Gastrocnemius medialis (tissue), 4 donors: ENCODE measurements around the gene COX4I1. TPM values are rescaled to one million over a fixed set of nuclear protein-coding genes. Genes with fewer than 3 reads are reported as not detected.

ENCODE experiments used
- ATAC-seq, 2 donors: fragments of 150-250 bp; one replicate each; pipeline ENCODE4 v1.9.1; 2016
- DNase-seq, 2 donors: peaks; one replicate each; pipeline ENCODE4 v3.0.0-alpha.2; 2019
- H3K27ac ChIP-seq, 4 donors: fragments of 200-600 bp; sonication (generic); 1 replicate in 1 of 4; 2 replicates in 3 of 4; pipeline ENCODE4 v1.5.1; 2016 to 2018; ENCODE audit warnings: mild to moderate bottlenecking in 2 of 4, moderate library complexity in 1 of 4
- H3K27me3 ChIP-seq, 3 donors: fragments of 200-600 bp; sonication (generic) in 2 of 3; 1 replicate in 1 of 3; 2 replicates in 2 of 3; pipeline versions ENCODE4 v1.5.1 to v1.6.0; 2016 to 2019; ENCODE audit warnings: mild to moderate bottlenecking in 1 of 3, moderate library complexity in 1 of 3
- H3K36me3 ChIP-seq, 2 donors: fragments of 200-600 bp; sonication (generic) in 1 of 2; one replicate each; pipeline ENCODE4 v1.5.1; 2017 to 2018
- H3K4me1 ChIP-seq, 2 donors: fragments of 200-600 bp; sonication (generic) in 1 of 2; one replicate each; pipeline ENCODE4 v1.5.1; 2016 to 2017; ENCODE audit warnings: mild to moderate bottlenecking in 2 of 2
- H3K4me3 ChIP-seq, 4 donors: fragments of 200-600 bp; sonication (generic) in 3 of 4; 1 replicate in 1 of 4; 2 replicates in 3 of 4; pipeline ENCODE4 v1.5.1; 2016 to 2019; ENCODE audit warnings: mild to moderate bottlenecking in 2 of 4
- H3K9me3 ChIP-seq, 3 donors: fragments of 200-600 bp; sonication (generic) in 2 of 3; 1 replicate in 1 of 3; 2 replicates in 2 of 3; pipeline ENCODE4 v1.5.1; 2016 to 2019
- POLR2A ChIP-seq, 2 donors: fragments of 450-650 bp; IDR thresholded peaks; one replicate each; pipeline ENCODE4 v1.6.1; 2017; ENCODE audit warnings: antibody characterized with exemption in 2 of 2, mild to moderate bottlenecking in 2 of 2, moderate library complexity in 2 of 2
- in situ Hi-C, 4 donors: fragments of 200-750 bp; cut with MboI; loops; one replicate each; pipeline versions ENCODE4 v1.15.0 to v1.8.0; 2017; ENCODE audit warnings: low sequenced_read_pairs in 4 of 4
- intact Hi-C: fragments of 100-400 bp; cut with DNase I; formaldehyde crosslinking; loops from one replicate; pipeline ENCODE4 v1.15.1; 2023; ENCODE audit warnings: low total_unique reads
- total RNA-seq, 4 donors: library from RNA; depleted of rRNA; stranded (reverse); fragments of >200 nt; gene quantifications; one replicate each; pipeline versions ENCODE4 v1.1.0 to v1.2.3, GENCODE V29; 2016
- TF ChIP-seq, protein P1 (sequence below), 5 experiments: fragments of 450-650 bp in 3 of 5; fragments of 200-600 bp in 2 of 5; sonication (generic) in 2 of 5; IDR thresholded peaks in 4 of 5; conservative IDR thresholded peaks in 1 of 5; 1 replicate in 4 of 5; 2 replicates in 1 of 5; pipeline ENCODE4 v1.5.1; 2016 to 2019; ENCODE audit warnings: antibody characterized with exemption in 5 of 5, mild to moderate bottlenecking in 3 of 5, moderate library complexity in 3 of 5

COX4I1 gene
- total RNA-seq, 4 donors from 2014 or later = 666 to 782 (median 689) TPM

DNA sequence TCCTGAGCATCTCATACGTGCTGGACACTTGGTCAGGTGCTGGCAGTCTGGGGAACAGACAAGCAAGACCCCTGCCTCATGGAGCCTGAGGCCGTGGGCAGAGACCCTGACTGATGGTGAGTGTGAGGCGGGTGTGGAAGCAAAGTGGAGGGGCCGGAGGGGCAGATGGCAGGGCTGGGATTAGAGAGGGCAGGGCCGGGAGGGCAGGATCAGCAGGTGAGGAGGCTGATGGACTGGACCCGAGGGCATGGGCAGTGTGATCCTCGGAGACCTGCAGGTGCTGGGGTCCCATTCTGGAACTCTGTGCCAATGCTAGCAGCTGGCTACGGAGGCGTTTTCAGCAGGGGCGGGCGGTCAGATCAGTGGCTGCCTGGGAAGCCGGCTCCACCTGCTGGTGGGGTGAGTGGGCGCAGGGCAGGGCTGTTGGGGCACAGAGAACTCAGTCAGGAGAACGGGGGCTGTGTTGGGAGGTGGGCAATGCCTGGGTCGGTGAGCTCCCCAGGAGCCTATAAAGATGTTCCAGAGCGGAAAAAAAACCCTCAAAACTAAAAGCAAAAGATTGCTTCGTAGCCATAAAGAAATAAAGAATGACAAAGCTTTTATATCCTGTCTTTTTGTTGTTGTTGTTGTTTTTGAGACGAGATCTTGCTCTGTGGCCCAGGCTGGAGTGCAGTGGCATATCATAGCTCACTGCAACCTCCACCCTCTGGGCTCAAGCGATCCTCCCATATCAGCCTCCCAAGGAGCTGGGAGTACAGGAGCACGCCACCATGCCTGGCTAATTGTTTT, 39.7 kb upstream of the COX4I1 start:
- Histone ChIP-seq H3K27me3 (peaks cover 5 to 7% (median 5%) of the 10 kb centered on the region in 3 donors), H3K4me1 (no peaks in the 10 kb centered on the region), H3K9me3 (no peaks in the 10 kb centered on the region), H3K36me3 (no peaks in the 10 kb centered on the region), H3K4me3 (no peak overlapping the region), H3K27ac (no peak overlapping the region)
- TF ChIP-seq POLR2A (IDR thresholded peaks at IDR 0.05) = no peak
- TF ChIP-seq, protein P1, sequence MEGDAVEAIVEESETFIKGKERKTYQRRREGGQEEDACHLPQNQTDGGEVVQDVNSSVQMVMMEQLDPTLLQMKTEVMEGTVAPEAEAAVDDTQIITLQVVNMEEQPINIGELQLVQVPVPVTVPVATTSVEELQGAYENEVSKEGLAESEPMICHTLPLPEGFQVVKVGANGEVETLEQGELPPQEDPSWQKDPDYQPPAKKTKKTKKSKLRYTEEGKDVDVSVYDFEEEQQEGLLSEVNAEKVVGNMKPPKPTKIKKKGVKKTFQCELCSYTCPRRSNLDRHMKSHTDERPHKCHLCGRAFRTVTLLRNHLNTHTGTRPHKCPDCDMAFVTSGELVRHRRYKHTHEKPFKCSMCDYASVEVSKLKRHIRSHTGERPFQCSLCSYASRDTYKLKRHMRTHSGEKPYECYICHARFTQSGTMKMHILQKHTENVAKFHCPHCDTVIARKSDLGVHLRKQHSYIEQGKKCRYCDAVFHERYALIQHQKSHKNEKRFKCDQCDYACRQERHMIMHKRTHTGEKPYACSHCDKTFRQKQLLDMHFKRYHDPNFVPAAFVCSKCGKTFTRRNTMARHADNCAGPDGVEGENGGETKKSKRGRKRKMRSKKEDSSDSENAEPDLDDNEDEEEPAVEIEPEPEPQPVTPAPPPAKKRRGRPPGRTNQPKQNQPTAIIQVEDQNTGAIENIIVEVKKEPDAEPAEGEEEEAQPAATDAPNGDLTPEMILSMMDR (IDR thresholded peaks at IDR 0.05 in 4 of 5, conservative IDR thresholded peaks at IDR 0.05 in 1 of 5) = peak in 4 of 5 experiments; percentile 65 to 73 (median 70)
- ATAC-seq (peak; percentile 46 to 77), DNase-seq (peak in 1 of 2 donors; percentile 14)
- intact Hi-C loops (loop anchor here (1.0 to 5.0 kb wide), 2 partner anchors 83 to 101 kb away; no protein-coding TSS in a partner anchor), in situ Hi-C loops (no loop called here)

DNA sequence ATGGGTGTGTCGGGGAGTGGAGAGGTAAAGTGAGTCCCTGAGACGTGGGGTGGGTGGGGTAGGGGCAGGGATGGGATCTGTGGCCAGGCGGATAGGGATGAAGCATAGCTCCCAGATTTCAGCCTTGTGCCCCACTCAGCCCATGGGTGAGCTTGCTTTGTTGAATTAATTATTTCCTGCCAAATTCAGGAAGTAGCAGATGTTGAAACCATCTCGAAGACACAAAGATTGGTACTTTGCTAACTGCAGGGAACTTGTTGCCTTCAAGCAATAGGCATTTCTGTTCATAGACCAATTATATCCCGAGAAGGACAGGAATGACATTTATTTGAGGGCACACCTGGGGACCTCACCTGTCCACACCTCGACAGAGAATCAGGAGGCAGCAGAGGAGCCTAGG, 37.6 kb upstream of the COX4I1 start:
- H3K36me3 ChIP-seq = no peaks in the 10 kb centered on the region
- no peaks in the 10 kb centered on the region for H3K4me1 ChIP-seq
- no peak overlapping the region for H3K4me3 ChIP-seq
- H3K27me3 ChIP-seq = peaks cover 5 to 8% (median 7%) of the 10 kb centered on the region in 3 donors
- intact Hi-C loops = no loop called here
- no peak overlapping the region for H3K27ac ChIP-seq
- TF ChIP-seq, protein P1 (IDR thresholded peaks at IDR 0.05 in 4 of 5, conservative IDR thresholded peaks at IDR 0.05 in 1 of 5) = no peak
- no peaks in the 10 kb centered on the region for H3K9me3 ChIP-seq
- DNase-seq (no peak), ATAC-seq (no peak)
- in situ Hi-C loops = no loop called here

DNA sequence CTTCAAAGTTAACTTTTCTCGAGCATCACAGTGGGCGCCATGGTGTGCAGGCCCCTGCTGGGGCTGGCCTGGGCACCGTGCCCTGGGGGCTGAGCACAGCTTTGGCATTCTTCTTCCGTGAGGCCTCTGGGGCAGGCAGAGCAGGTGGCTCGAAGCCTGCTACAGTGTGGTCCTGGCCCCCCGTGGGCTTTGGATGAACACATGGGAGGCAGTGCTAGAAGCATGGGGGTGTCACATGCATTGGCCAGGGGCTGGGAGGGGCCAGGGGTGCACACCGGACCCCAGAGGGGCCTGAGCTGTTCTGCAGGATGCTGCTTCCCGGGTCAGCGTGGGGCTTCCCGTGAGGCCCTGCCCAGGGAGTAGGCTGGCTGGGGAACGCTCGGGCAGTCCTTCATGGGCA, 36.5 kb upstream of the COX4I1 start:
- Histone ChIP-seq H3K9me3 (no peaks in the 10 kb centered on the region), H3K27ac (no peak overlapping the region), H3K4me1 (no peaks in the 10 kb centered on the region), H3K36me3 (no peaks in the 10 kb centered on the region), H3K4me3 (no peak overlapping the region), H3K27me3 (peaks cover 5 to 8% (median 7%) of the 10 kb centered on the region in 3 donors)
- intact Hi-C loops = no loop called here
- ATAC-seq = no peak
- no peak for DNase-seq
- in situ Hi-C loops = no loop called here
- TF ChIP-seq POLR2A (IDR thresholded peaks at IDR 0.05) = no peak
- TF ChIP-seq, protein P1 (IDR thresholded peaks at IDR 0.05 in 4 of 5, conservative IDR thresholded peaks at IDR 0.05 in 1 of 5) = no peak

DNA sequence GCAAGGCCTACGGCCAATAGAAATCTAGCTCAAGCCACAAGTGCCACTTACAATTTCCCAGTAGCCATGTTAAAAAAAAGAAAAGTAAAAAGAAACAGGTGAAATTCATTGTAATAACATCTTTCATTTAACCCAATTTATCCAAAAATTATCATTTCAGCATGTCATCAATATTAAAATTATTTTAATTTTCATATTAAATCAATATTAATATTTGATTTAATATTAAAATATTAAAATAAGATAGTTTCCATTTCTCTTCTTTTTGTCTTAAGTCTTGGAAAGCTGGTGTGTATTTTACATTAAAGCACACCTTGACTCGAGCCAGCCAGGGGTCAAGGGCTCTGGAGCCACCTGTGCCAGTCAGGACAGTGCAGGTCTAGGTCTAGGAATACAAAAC, 35.9 kb upstream of the COX4I1 start:
- intact Hi-C loops (no loop called here), in situ Hi-C loops (no loop called here)
- H3K27me3 ChIP-seq = peaks cover 5 to 8% (median 7%) of the 10 kb centered on the region in 3 donors
- no peak overlapping the region for H3K27ac ChIP-seq
- no peak overlapping the region for H3K4me3 ChIP-seq
- H3K36me3 ChIP-seq = no peaks in the 10 kb centered on the region
- TF ChIP-seq POLR2A (IDR thresholded peaks at IDR 0.05) = no peak
- TF ChIP-seq, protein P1 (IDR thresholded peaks at IDR 0.05 in 4 of 5, conservative IDR thresholded peaks at IDR 0.05 in 1 of 5) = no peak
- H3K9me3 ChIP-seq = no peaks in the 10 kb centered on the region
- ATAC-seq (no peak), DNase-seq (no peak)
- no peaks in the 10 kb centered on the region for H3K4me1 ChIP-seq
